NCI-H526 (cell line): ENCODE results near the gene TRIM2.

ENCODE experiments used
- DNase-seq, 2 experiments: peaks; one replicate each; lab custom pipeline; 2025; lab: John Stamatoyannopoulos, UW

TRIM2 gene

GRCh38 chr4:153222707-153223426, 18.6 kb downstream of the TRIM2 start:
- DNase-seq: peak in 1 of 2 experiments; percentile 74

- peak in 1 of 2 experiments; percentile 45 for DNase-seq
Measured at GRCh38 chr4:153223427-153223801, 19.2 kb downstream of the TRIM2 start.

- peak in 1 of 2 experiments; percentile 44 for DNase-seq
Measured at GRCh38 chr4:153223930-153224329, 19.7 kb downstream of the TRIM2 start.

GRCh38 chr4:153224474-153224873, 20.2 kb downstream of the TRIM2 start:
- no peak for DNase-seq

- peak; percentile 88 to 95 for DNase-seq
Measured at GRCh38 chr4:153227469-153228075, 23.3 kb downstream of the TRIM2 start.

- DNase-seq: no peak
Measured at GRCh38 chr4:153228512-153229140, 24.4 kb downstream of the TRIM2 start.

- no peak for DNase-seq
Measured at GRCh38 chr4:153229545-153229944, 25.3 kb downstream of the TRIM2 start.

GRCh38 chr4:153232768-153233167, 28.5 kb downstream of the TRIM2 start:
- peak; percentile 93 to 95 for DNase-seq

- no peak for DNase-seq
Measured at GRCh38 chr4:153233761-153234371, 29.6 kb downstream of the TRIM2 start.

- DNase-seq: no peak
Measured at GRCh38 chr4:153234885-153235284, 30.6 kb downstream of the TRIM2 start.

- DNase-seq: no peak
Measured at GRCh38 chr4:153238135-153238919, 34.1 kb downstream of the TRIM2 start.

GRCh38 chr4:153239409-153239808, 35.2 kb downstream of the TRIM2 start:
- no peak for DNase-seq

GRCh38 chr4:153241295-153241694, 37.1 kb downstream of the TRIM2 start:
- DNase-seq: no peak

- DNase-seq: peak; percentile 61 to 73
Measured at GRCh38 chr4:153241970-153242838, 38.0 kb downstream of the TRIM2 start.

GRCh38 chr4:153242839-153243324, 38.6 kb downstream of the TRIM2 start:
- no peak for DNase-seq

GRCh38 chr4:153243468-153243867, 39.2 kb downstream of the TRIM2 start:
- no peak for DNase-seq

- DNase-seq: no peak
Measured at GRCh38 chr4:153244969-153245368, 40.7 kb downstream of the TRIM2 start.

GRCh38 chr4:153245775-153246174, 41.5 kb downstream of the TRIM2 start:
- DNase-seq: no peak

- peak in 1 of 2 experiments; percentile 23 for DNase-seq
Measured at GRCh38 chr4:153246446-153247115, 42.3 kb downstream of the TRIM2 start.

GRCh38 chr4:153247116-153247490, 42.9 kb downstream of the TRIM2 start:
- no peak for DNase-seq
